Hematopoietic multipotent progenitor cell treated with erythropoietin and hydrocortisone succinate and interleukin-3 and kit ligand, for 8 days (in vitro differentiated cells): Measurements from ENCODE around the gene PCDHGA1.

Source experiments
- DNase-seq: peaks from one replicate; pipeline ENCODE4 v3.0.0-alpha.2; 2015

Gene PCDHGA1

GRCh38 chr5:141493500-141494422, 163.4 kb downstream of the PCDHGA1 start:
- DNase-seq, result no peak

DNA sequence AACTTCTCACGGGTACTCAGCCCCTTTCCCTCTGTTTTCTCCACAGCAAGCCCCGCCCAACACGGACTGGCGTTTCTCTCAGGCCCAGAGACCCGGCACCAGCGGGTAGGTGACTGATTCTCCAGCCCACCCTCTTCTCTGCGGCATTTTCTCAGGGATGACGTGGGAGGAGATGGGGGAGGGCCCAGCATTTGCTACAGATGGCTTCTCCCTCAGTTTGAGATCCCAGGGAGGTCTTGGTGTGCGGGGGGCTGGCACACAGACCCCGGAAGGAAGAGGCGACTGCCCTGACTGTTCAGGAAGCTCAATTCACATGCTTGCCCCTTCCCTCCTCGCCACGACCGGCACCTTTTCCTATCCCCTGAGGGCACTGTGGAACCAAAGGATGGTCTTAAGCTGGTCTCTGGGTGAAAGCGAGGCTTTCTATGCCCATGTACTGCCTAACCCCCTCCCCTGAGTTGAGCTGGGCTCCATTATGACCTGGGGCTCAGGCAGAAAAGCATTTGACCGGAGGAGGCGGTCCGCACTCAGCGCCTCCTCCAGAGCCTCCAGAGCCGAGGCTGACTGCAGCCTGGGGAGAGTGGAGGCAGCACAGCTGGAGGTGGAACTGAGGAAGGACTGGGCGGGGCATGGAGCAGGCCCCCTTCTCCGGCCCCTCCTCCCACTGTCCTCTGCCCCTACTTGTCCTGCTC, 164.6 kb downstream of the PCDHGA1 start:
- no peak for DNase-seq

DNA sequence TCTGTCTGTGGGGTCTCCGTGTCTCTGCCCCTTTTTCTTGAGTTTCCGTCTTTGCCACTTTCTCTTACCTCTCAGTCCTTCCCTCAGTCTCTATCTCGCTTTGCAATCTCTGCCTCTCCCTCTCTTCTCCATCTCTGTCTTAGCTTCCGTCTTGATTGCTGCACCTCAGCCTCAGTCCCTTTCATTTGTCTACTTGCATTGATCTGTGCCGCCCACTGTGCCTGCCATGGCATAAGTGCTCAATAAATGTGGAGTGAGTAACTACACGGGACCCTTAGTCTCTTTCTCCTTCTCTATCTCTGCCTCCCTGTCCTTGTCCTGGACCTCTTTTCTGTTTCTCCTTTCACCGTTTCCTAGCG, 165.1 kb downstream of the PCDHGA1 start:
- no peak for DNase-seq

DNA sequence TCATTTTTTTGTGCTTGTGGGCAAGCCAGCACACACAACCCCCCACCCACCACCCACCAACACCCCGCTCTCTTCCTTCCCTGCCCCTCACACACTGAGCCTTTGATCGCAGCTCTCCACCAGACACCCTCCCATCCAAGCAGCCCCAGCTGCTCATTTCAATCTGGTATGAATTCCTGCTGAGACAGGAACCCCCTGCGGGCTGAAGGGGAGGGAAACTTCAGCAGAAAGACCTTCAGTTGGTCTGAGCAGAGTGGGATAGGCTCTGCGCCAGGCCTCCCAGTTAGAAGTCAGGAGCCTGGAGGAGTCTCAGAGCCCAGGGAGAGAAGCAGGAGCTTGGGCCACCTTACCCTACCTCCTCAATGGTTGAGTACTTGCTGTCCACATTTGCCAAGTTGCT, 165.7 kb downstream of the PCDHGA1 start:
- no peak for DNase-seq

DNA sequence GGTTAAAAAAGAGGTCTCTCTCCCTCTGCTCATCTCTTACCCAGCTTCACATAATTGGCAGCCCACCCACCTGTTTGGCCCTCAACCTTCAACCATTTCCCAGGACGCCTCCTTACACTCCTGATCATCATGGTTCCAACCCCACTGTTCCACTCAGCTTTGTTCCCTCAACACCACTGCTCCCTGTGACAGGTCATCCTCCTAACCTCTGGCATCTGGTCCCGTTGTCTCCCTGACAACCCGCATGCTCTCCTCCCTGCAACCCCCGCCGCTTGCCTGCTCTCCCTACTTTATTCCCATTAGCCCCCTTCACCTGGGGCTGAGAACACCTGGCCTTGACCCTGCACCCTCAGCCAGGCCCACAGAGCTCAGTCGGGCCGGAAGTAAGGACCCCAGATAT, 171.4 kb downstream of the PCDHGA1 start:
- no peak for DNase-seq

- DNase-seq, result no peak
Measured at GRCh38 chr5:141503681-141504080, 173.4 kb downstream of the PCDHGA1 start.

DNA sequence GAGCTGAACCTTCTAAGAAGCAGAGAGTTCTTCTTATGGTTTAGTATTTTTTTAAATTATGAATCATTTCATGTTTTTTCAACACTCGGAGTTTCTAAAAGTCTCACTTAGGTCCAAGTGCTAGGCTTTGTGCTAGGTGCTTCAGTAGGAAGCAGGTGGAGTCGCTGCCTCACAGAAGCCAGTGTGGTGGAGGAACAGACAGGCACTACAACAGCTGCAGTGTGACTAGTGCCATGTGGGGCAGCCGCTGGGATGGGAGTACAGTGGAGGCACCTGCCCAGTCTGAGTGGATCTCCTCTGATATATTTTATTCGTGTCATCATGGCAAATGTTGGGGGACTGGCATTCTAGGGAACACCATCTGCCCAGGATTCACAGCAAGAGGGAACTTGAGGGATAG, 173.9 kb downstream of the PCDHGA1 start:
- DNase-seq, result no peak

GRCh38 chr5:141506381-141507155, 176.3 kb downstream of the PCDHGA1 start:
- DNase-seq, result no peak

- no peak for DNase-seq
Measured at GRCh38 chr5:141507387-141508091, 177.2 kb downstream of the PCDHGA1 start.

DNA sequence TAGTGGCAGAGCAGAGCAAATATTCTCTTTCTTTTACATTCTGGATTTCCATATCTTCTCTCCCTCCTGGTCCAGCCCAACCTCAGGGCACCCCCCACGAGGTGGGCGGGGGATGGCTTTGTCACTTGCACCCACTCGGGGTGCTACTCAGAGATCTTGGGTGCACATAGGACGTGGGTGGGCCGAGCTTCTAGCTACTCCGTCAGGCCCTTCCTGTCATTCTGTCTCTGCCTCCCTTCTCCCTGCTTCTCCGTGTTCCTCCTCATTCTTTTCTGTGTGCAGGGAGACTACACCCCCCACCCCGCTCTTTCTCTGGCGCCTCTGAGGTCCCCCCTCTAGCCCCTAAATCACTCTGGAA, 178.1 kb downstream of the PCDHGA1 start:
- no peak for DNase-seq

GRCh38 chr5:141508798-141509611, 178.7 kb downstream of the PCDHGA1 start:
- DNase-seq, result no peak

DNA sequence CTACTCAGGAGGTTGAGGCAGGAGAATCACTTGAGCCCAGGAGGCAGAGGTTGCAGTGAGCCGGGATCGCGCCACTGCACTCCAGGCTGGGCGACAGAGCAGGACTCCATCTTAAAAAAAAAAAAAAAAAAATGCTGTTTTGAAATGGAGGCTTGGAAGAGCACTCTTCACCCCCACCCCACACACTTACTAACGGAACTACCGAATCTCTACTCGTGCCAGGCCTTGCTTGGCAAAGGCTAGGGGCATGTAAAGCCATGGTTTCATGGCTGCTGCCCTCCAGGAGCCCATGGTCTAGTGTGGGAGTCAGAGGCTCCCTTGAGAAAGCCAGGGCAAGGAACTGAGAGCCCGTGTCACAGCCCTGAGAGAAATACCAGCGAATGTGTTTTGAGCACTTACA, 179.8 kb downstream of the PCDHGA1 start:
- no peak for DNase-seq

DNA sequence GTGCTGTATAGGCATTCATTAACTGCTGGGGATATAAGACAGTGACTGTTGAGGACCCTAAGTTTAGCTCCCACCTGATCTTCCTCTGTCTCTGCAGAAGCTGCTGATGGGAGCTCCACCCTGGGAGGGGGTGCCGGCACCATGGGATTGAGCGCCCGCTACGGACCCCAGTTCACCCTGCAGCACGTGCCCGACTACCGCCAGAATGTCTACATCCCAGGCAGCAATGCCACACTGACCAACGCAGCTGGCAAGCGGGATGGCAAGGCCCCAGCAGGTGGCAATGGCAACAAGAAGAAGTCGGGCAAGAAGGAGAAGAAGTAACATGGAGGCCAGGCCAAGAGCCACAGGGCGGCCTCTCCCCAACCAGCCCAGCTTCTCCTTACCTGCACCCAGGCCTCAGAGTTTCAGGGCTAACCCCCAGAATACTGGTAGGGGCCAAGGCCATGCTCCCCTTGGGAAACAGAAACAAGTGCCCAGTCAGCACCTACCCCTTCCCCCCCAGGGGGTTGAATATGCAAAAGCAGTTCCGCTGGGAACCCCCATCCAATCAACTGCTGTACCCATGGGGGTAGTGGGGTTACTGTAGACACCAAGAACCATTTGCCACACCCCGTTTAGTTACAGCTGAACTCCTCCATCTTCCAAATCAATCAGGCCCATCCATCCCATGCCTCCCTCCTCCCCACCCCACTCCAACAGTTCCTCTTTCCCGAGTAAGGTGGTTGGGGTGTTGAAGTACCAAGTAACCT, 180.7 kb downstream of the PCDHGA1 start:
- no peak for DNase-seq

DNA sequence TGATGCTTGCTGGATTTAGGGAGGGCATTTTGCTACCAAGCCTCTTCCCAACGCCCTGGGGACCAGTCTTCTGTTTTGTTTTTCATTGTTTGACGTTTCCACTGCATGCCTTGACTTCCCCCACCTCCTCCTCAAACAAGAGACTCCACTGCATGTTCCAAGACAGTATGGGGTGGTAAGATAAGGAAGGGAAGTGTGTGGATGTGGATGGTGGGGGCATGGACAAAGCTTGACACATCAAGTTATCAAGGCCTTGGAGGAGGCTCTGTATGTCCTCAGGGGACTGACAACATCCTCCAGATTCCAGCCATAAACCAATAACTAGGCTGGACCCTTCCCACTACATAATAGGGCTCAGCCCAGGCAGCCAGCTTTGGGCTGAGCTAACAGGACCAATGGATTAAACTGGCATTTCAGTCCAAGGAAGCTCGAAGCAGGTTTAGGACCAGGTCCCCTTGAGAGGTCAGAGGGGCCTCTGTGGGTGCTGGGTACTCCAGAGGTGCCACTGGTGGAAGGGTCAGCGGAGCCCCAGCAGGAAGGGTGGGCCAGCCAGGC, 181.5 kb downstream of the PCDHGA1 start:
- DNase-seq, result peak; percentile 34

GRCh38 chr5:141512390-141512910, 182.1 kb downstream of the PCDHGA1 start:
- DNase-seq, result peak; percentile 79

DNA sequence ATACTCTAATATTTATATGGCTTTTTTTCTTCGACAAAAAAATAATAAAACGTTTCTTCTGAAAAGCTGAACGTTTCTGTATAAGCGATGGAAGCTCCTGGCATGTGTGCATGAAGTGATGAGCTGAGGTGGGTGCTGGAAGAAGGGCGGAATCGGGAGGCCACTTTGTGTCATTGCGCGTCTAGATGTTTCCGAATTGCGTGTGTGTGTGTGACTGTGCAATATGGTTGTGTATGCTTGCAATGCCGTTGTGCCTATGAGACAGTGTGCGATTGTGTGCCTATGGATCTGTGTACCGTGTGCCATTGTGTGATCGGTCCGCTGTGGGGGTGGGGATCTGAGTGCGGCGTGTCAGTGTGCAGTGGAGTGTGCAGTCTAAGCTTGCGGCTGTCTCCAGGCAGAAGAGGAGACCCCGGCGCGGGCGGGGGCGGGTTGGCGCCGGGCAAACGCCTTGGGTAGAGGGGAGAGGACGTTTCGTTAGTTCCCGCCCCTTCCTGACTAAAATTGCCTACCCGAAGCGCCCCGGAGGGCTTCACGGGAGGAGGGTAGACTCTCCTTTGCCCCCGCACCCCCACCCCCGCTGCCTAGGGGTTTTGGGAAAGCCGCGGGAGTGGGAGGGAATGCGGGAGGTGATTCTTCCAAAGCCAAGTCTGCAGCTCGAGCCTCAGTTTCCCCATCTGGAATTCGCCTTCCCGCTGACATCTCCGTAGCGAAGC, 182.8 kb downstream of the PCDHGA1 start:
- peak; percentile 35 for DNase-seq

DNA sequence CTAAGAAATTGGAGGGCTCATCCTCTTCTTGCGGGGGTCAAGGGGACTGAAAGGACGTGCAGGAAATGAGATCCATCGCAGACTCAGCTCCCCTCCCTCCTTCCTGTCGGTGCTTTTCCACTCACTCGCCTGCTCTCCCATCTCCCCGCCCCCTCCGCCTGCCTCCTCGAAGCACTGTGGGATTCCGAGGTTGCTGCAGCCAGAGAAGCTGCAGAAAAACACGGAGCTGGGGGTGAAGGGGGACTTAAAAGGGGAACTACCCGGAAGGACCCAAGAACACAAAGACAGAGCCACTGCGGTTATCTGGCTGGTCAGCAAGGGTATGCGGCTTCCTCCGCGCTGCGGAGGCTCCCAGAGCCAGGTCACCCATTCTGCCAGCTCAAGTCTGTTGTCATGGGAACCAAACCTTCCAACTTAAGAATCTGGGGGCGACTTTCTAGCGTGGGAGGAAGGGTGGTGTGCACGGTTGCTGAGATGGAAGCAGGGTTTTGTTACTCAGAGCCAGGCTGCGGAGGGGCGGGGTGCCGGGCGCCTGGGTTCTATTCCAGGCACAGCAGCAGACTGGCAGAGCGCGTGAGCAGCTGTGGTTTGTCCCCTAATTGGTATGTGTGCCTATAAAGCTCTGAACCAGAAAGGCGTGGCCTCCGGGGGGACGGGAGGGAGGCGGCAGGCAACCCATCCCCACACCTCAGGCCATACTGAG, 183.5 kb downstream of the PCDHGA1 start:
- peak; percentile 76 for DNase-seq

GRCh38 chr5:141514330-141515133, 184.2 kb downstream of the PCDHGA1 start:
- DNase-seq, result no peak
